GM21825 (cell line): Measurements from ENCODE around the gene MCRIP1.

Experiments used
- ATAC-seq: cut with Tn5 transposase; IDR thresholded peaks from one replicate; pipeline ENCODE4 v1.9.1; 2021; ENCODE audit warnings: mild to moderate bottlenecking, moderate library complexity; ENCODE audit not compliant: unreplicated experiment

The MCRIP1 gene

DNA sequence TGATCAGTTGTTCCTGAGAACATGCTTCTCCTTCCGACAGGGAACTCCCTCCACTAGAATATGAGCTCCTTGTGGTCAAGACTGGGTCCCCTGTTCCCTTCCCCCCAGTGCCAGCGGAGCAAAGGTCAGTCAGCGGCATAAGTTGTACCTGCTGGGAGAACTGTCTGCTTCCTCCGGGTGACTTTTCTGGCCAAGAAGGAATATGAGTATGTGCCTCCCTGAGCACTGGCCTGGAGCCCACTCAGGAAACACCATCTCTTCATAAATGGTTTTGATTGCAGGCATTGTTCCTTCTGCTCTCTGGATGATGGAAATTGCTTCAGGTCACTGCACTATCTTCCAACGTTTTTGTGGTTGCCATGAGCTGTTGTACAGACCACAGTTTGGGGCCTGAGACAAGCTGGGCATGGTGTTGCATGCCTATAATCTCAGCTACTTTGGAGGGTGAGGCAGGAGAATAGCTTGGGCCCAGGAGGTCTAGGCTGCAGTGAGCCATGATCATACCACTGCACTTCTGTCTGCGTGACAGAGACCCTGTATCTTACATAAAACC, 30.1 kb upstream of the MCRIP1 start:
- ATAC-seq, result no peak

DNA sequence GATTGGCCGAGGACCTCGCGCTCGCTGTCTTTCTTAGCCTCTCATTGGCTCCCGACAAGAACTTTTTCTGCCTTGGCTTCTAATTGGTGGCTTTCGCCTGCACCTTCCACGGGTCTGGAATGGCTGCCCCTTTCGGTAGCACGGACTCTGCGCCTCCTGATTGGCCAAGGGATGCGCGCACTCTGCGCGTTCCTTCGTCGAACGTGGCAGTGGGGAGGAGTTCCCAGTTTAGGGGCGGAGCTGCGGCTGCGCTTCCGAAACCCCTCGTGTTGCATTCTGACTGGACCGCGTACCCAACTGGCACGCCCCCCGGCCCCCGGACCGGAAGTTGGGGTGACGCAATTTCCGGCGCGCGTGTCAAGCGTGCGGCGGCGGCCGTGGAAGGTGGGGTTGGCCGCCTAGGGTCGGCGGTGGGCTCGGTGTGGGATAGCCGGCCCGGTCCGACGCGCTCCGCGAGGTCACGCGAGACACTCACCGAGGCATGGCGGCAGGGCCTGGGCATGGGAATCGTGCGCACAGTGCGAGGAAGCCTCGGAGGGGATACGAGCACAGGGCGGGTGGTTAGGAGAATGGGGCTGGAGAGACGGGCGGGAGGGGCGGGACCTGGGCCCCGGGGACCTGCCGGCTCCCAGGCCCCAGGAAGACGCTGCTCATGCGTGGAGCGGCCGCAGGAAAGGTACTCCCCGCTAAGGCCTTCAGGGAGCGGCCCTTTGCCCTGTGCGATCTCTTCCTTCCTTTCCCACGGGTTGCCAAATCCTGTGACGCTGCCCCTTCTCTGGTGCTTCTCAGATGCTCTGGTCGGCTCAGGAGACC, 27.9 kb upstream of the MCRIP1 start:
- ATAC-seq, result peak; percentile 67

DNA sequence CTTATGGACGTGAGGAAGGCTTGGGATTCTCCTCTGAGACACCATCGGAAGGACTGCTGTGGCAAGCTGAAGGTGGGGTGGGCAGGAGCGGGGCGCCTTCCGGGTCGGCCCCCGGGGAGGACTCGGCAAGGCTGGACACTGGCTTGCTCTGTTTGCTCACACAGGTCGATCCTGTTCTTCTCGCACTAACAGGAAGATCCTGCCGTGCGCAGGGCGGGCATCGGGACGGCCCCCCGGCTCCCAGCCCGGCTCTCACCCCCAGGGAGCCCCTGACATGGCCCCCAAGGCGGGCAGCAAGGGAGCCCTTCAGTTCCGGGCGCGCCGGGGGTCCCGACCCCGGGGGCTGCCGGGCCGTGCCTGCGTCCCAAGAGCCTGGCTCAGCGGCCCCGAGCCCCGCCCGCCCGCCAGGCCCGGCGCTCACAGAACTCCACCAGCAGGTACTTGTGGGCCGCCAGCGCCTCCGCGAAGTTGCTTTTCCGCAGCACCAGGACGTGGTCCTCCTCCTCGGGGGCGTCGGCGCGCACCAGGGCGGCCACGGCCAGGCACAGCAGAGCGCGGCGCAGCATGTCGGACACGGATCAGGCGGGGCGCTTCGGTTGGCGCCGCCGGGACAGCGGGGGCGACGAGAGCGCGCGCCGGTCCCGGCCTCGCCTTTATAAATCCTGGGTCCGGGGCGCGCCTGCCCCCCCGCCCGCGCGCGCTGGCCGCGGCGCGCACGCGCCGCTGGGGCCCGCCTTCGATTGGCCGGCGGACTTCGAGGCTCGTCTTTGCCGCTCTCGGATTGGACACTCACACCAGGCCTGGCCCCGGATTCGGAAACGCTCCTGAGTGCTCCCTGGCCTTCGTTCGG, 27.0 kb upstream of the MCRIP1 start, which contains the start of gene P4HB:
Gene P4HB, minus strand, starts transcription at position 630 of the 850 bp plus-strand sequence. Its CDS starts 64 bp downstream, at position 566.
- ATAC-seq, result no peak

DNA sequence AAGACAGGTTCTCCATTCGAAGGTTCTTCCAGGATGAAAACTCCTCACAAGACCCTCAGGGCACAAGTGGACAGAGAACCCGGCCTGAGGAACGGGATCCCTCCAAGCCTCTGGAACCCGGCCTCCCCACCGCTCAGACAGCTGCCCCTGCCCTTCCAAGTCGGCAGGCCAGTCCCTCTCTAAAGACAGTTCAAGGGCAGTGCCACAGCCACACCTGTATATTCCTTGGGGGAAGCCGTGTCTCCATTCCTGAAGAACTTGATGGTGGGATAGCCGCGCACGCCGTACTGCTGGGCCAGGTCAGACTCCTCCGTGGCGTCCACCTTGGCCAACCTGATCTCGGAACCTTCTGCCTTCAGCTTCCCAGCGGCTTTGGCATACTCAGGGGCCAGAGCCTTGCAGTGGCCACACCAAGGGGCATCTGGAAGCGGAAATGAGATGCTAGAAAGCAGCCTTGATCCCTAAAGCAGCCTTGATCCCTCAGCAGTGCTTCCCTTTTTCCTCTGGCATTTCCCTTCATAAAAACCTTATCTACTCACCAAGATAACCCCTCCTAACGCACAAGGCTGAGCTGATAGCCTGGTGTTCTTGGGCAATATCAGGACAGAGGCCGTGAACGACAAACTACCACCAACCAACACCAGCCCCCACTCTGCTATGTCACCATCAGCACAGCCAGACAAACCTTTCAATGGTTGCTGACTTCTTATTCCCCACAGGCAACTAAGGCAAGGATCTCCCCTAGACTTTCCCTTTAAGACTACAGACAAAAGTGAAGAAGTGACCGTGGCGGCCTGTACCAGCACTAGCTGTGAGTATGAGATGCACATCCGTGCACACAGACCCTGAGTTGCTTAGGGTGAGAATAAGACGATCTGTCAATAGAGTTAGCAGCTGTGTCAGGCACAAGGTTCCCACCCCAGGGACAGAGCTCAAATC, 26.1 kb upstream of the MCRIP1 start:
- ATAC-seq, result no peak

DNA sequence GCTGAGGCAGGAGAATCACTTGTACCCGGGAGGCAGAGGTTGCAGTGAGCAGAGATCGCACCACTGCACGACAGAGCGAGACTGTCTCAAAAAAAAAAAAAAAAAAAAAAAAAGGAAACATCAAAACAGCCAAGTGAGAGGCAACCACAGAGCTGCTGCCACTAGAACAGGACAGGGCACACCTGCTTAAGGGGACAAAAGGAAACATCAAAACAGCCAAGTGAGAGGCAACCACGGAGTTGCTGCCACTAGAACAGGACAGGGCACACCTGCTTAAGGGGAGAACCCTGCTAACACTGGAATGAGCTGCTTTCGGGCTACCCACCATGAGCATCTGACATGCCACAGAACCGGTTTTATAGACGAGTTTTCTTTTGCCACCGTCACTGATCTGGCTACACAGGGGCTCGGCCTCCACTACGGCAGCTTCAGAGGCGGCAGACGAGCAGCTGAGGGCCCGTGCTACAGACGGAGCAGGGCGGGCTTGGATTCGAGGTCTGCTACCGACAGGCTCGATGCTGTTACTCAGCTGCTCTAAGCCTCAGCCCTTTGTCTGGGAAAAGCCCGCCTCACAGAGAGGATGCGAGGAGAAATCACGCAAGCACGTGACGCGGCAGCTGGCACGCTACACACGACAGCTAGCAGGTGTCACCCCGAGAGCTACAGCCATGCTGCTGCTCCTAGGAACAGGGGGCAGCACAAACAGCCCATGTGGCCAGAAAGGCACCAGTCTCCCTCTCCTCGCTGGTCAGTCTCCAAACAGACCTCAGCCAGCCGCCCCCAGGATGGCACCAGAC, 25.3 kb upstream of the MCRIP1 start:
- ATAC-seq, result no peak

DNA sequence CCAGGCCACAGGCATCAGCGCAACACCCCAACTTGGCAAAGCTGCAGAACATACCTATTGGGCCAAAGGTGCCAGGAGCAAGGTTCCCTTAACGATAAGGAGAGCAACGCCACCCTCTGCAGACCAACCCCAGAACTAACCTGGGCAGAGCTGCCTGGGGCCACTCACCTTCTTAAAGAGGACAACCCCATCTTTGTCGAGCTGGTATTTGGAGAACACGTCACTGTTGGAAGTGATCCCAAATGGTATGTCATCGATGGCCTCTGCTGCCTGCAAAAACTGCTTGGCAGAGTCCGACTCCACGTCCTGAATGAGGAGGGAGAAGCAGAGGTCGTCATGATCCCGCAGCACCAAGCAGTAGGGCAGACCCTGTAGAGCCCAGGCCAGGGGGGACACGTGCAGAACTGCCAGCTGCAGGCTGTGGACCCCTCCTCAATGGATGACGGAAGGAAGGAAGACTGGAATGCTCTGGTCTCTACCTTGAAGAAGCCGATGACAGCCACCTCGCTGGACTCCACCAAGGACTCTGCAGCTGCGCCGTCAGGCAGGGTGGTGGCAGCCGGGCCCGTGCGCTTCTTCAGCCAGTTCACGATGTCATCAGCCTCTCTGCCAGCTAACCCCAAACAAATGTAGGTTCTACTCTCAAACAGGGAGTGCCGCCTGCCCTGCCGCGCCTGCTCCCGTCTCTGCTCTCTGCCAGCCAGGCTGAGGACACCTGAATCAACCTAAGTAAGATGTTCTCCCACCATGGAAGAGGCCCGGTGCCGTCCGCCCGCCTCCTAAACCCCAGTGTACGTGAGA, 22.1 kb upstream of the MCRIP1 start:
- ATAC-seq, result no peak

DNA sequence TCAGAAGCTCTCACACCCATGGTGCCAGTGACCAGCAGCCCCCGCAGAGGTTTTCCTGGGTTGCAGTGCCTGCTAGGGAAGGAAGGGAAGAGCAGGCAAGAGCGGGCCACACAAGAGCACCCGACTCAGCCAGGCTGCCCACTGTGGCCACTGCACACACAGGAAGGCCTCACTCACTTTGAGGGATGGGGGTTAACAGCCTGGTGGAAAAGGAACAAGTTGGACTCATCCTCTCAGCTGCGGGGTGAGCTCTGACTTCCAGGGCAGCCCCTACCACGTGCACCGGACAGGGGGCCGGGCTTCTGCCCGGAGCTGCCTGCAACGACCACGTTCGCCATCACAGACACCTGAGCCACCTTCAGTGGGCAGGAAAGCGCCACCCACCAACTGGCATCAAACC, 19.1 kb upstream of the MCRIP1 start:
- no peak for ATAC-seq

DNA sequence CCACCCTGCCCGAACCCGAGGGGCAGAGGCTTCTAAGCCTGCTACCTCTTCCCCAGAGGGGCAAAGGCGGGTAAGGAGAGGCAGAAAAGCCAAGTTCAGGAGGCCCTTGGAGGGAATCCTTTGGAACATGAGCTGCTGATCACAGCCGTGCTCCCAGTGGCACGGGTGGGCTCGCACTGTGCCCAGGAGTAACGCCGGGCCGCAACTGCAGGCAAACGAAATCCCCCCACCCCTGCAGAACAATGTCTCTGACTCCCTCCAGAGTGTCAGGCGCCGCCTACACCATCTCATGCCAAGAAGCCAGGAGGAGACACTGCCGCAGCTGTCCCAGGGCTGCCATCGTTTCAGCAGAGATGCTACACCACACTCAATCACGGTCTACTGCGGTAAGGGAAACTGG, 18.3 kb upstream of the MCRIP1 start:
- no peak for ATAC-seq

DNA sequence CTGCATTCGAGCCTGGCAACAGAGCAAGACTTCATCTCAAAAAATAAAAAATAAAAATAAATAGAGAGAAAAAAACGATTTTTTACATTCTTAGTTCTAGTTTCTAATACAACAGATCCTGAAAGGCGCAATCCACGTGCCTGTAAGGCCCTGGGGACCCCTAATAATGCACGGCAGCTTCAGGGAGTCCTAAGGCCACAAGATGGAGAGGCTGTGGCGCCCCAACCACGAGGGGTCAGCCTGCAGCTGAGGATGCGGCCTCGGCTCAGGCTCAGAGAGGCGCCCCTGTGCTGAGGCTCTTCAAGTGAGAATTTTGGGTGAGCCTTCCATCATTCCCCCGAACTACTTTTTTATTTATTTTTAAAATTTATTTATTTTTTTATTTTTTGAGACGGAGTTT, 16.4 kb upstream of the MCRIP1 start:
- ATAC-seq, result no peak

DNA sequence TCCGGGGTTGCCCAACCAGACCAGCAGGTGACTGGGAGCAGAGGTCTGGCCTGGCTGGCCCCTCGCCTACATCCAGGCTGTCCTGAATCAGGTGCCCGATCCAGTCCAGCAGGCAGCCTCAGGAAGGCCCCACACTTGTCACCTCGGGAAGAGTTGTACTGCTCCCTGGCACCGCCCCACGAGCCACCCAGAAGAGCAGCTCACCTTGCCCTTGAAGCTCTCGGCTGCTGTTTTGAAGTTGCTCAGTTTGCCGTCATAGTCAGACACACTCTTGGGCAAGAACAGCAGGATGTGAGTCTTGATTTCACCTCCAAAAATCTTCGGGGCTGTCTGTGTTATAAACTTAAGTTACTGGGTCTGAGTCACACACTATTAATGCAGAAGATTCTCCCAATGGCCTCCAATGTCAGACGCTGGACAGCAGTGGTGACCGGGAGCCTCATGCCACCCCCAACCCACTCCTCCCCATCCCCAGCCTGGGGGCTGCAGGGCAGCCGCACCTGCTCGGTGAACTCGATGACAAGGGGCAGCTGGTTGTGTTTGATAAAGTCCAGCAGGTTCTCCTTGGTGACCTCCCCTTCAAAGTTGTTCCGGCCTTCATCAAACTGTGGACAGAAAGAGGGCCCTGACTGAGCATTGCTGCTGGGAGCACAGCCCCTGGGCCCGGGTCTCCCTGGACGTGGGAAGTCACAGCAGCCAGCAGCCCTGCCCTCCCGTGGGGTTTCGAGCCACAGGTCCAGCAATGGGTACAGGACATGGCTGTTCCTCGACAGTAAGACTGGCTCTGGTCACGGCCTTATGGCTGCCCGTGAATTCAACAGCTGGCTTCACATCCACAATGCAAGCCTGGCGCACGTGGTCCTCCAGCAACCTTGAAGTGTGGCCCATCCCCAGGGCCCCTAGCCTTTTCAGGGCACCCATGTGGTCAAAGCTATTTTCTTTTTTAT, 13.9 kb upstream of the MCRIP1 start:
- ATAC-seq, result no peak

DNA sequence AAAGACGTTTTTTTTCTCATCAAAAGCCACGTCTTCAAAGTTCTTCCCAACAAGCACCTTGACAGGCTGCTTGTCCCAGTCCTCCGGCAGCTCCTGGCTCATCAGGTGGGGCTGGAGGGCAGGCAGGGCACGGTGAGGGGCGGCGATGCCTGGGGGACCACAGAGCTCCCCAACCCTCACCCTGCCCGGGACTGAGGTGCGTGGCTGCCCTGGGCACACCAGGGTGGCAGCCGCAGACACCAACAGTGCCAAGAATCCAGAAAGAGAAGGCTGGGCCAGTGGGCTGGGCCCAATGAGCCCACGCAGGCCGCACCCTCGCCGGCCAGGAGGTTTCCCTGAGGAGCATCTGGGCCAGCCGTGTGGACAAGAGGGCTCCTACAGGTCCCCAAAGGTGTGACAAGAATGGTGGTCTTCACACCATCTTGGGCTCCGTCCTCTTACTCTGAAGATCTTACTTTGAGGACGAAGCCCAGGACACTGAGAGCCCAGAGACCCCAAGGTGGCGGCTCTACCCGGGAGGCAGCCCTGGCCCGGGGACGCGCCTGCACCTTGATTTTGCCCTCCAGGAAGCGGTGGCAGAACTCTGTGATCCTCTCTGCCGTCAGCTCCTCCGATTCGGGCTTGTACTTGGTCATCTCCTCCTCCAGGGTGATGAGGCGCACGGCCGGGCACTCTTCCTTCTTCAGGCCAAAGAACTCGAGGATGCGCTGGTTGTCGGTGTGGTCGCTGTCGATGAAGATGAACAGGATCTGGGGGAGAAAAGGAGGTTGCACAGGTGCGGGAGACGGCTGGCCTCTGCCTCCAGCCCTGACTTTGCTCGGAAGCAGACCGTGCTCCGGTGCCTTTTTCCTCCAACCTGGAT, 13.0 kb upstream of the MCRIP1 start:
- ATAC-seq, result no peak

DNA sequence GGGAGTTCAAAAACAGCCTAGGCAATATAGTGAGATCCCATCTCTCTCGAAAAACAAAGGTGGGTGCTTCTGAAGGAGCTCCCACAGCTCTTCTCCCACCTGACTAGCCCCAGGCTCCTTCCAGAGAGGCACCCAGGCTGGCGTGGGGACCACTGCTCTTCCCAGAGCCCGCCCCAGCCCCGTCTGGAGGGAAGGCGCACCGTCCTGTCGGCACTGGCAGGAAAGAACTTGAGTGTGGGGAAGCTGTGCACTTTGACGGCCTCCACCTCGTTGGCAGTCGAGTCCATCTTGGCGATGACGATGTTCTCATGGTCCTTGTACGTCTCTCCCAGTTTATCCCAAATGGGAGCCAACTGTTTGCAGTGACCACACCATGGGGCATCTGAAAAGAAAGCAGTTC, 12.3 kb upstream of the MCRIP1 start:
- ATAC-seq, result no peak

DNA sequence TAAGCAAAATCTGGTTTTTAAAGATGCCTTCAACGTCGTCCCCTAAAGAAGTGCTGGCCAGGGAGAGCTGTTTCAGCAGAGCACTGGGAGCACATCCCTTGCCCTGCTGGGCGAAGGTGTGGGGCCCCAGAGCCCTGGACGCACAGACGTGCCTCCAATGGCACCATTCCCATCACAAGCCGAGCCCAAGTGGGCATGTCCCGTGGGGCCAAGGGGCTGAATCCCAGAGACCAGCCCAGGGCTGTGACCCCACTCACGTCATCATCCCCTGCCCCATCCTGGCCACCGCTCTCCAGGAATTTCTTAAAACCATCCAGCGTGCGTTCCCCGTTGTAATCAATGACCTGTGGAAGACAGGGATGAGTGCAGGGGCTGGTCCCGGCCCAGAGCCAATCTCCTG, 11.8 kb upstream of the MCRIP1 start:
- ATAC-seq, result no peak

DNA sequence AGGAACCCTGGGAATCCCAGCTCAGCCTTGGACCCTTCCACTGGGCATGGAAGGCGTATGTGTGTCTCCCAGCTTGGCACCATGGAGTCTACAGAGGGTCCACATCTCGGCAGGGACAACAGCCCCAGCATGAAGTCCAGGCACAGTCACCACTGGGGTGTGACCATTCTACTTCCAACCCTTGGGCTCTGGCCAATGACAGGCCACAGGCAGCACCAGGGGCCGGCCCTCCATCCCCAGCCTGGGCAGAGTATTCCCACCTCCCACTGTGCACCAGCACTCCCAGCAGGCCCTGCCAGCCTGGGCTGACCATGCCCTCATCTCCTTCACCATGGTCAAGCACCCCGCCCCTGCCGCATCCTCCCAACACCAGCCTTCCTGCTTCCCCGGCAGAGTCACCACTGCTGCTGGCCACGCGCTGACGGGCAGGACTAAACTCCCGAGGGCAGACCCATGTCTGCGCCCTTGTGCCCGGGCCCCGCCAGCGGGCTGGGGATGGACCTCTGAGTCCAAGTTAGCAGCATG, 11.3 kb upstream of the MCRIP1 start:
- ATAC-seq, result no peak

DNA sequence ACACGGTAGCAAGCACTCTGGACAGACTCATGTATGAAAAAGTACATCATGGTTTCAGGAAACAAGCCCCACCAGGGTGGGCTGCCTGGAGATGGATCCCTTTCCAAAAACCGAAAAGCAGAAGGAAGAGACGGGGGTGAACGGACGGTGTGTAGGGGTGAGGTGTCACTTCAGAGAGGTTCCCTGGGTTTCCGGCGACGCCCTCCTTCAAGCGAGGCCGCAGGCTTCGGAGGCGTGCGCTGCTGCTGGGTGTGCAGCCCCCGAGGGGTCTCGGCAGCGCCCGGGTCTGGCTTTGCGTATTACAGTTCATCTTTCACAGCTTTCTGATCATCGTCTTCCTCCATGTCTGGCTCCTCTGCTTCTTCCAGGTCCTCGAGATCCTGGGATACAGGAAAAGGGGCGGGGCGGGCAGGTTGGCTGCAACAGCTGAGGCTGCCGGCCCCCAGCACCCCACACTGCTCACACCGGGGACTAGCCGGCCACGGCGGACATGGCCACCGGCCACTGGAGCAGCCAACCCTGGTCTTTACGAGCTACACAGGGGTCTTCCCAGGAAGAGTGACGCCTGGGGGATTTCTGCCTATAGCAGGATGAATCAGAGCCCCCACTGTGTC, 10.7 kb upstream of the MCRIP1 start:
- ATAC-seq, result no peak
